SU-DHL-6 (cell line): ENCODE measurements around the gene ZNF565.

Source experiments
- H2AFZ ChIP-seq: fragments of 200-600 bp; sonication (generic); 2 replicates; pipeline ENCODE4 v1.6.1; 2014; ENCODE audit warnings: low read depth, mild to moderate bottlenecking, moderate library complexity, mixed read lengths, antibody characterized with exemption, low read length; ENCODE audit not compliant: severe bottlenecking
- H3F3A ChIP-seq: fragments of 200-600 bp; shearing (Covaris generic); 2 replicates; pipeline ENCODE4 v1.6.0; 2016; ENCODE audit warnings: antibody characterized with exemption, mild to moderate bottlenecking; ENCODE audit not compliant: insufficient read depth
- H3K27ac ChIP-seq: fragments of 200-600 bp; sonication (generic); 2 replicates; pipeline ENCODE4 v1.5.1; 2016; ENCODE audit warnings: low read depth, mild to moderate bottlenecking, low read length, moderate library complexity, mixed read lengths
- H3K27me3 ChIP-seq: fragments of 200-600 bp; sonication (generic), shearing (Covaris generic); 2 replicates; pipeline ENCODE4 v1.6.0; 2014; ENCODE audit warnings: mild to moderate bottlenecking, low read length
- H3K36me3 ChIP-seq: fragments of 200-600 bp; sonication (generic); 2 replicates; pipeline ENCODE4 v1.6.1; 2014; ENCODE audit warnings: mild to moderate bottlenecking, low read length, mixed read lengths
- H3K4me2 ChIP-seq: fragments of 300-600, 200-600 bp; shearing (Covaris generic), sonication (generic); 2 replicates; pipeline ENCODE4 v1.6.0; 2014; ENCODE audit warnings: low read length, low read depth, mild to moderate bottlenecking; ENCODE audit not compliant: poor library complexity, severe bottlenecking
- H3K4me3 ChIP-seq: fragments of 200-600 bp; sonication (generic); 2 replicates; pipeline ENCODE4 v1.5.1; 2014; ENCODE audit warnings: antibody characterized with exemption, low read length, mild to moderate bottlenecking, mixed read lengths; ENCODE audit not compliant: insufficient read depth, poor library complexity, severe bottlenecking
- H3K79me2 ChIP-seq: fragments of 200-600 bp; sonication (generic); 2 replicates; pipeline ENCODE4 v1.6.1; 2014; ENCODE audit warnings: mild to moderate bottlenecking, low read length, moderate library complexity; ENCODE audit not compliant: insufficient read depth
- H3K9ac ChIP-seq: fragments of 200-600 bp; sonication (generic); 2 replicates; pipeline ENCODE4 v1.7.0; 2014; ENCODE audit warnings: mild to moderate bottlenecking, low read length
- H3K9me2 ChIP-seq: fragments of 200-600 bp; sonication (generic); replicated peaks from 2 replicates; pipeline ENCODE4 v1.6.1; 2014; ENCODE audit warnings: low read length; ENCODE audit not compliant: insufficient read depth
- H3K9me3 ChIP-seq: fragments of 200-600 bp; sonication (generic); 2 replicates; pipeline ENCODE4 v1.6.1; 2014; ENCODE audit warnings: low read length, mixed read lengths; ENCODE audit not compliant: insufficient read depth
- H4K20me1 ChIP-seq: fragments of 200-600 bp; sonication (generic); 2 replicates; pipeline ENCODE4 v1.6.1; 2014; ENCODE audit warnings: low read depth, mild to moderate bottlenecking, antibody characterized with exemption, low read length, moderate library complexity, mixed read lengths
- CTCF ChIP-seq: fragments of 200-600 bp; sonication (generic); IDR thresholded peaks from one replicate; pipeline ENCODE4 v1.5.1; 2017; ENCODE audit warnings: antibody characterized with exemption, mild to moderate bottlenecking, low read length, moderate library complexity; ENCODE audit not compliant: insufficient read depth, poor library complexity, severe bottlenecking
- EZH2phosphoT487 ChIP-seq: fragments of 200-600 bp; sonication (generic), shearing (Covaris generic); conservative IDR thresholded peaks from 2 replicates; pipeline ENCODE4 v1.6.1; 2018; ENCODE audit warnings: mild to moderate bottlenecking, antibody characterized with exemption, low read length, moderate library complexity, mixed read lengths

ZNF565 gene

GRCh38 chr19:36163813-36164212 lies 50.7 kb downstream of the ZNF565 start:
- no peaks in the 10 kb centered on the region for H3K27me3 ChIP-seq
- TF ChIP-seq CTCF, result no peak
- TF ChIP-seq EZH2phosphoT487, result no peak
- H4K20me1 ChIP-seq, result no peaks in the 10 kb centered on the region
- H3K9me3 ChIP-seq, result no peaks in the 10 kb centered on the region
- no peaks in the 10 kb centered on the region for H3F3A ChIP-seq
- no peaks in the 10 kb centered on the region for H3K9me2 ChIP-seq
- no peak overlapping the region for H3K9ac ChIP-seq
- no peak overlapping the region for H3K4me2 ChIP-seq
- H3K79me2 ChIP-seq, result no peaks in the 10 kb centered on the region
- no peaks in the 10 kb centered on the region for H3K36me3 ChIP-seq
- no peak overlapping the region for H3K4me3 ChIP-seq
- H2AFZ ChIP-seq, result no peak overlapping the region
- H3K27ac ChIP-seq, result no peak overlapping the region

- H3K9me2 ChIP-seq, result no peaks in the 10 kb centered on the region
- H3K36me3 ChIP-seq, result no peaks in the 10 kb centered on the region
- no peaks in the 10 kb centered on the region for H4K20me1 ChIP-seq
- no peaks in the 10 kb centered on the region for H3K79me2 ChIP-seq
- no peak overlapping the region for H3K4me3 ChIP-seq
- H2AFZ ChIP-seq, result no peak overlapping the region
- no peak overlapping the region for H3K9ac ChIP-seq
- H3K27ac ChIP-seq, result no peak overlapping the region
- no peaks in the 10 kb centered on the region for H3F3A ChIP-seq
- H3K4me2 ChIP-seq, result no peak overlapping the region
- no peak for TF ChIP-seq CTCF
- no peak for TF ChIP-seq EZH2phosphoT487
- H3K27me3 ChIP-seq, result no peaks in the 10 kb centered on the region
- no peaks in the 10 kb centered on the region for H3K9me3 ChIP-seq
Measured at GRCh38 chr19:36160821-36161596, 53.5 kb downstream of the ZNF565 start.

- no peak overlapping the region for H2AFZ ChIP-seq
- no peak overlapping the region for H3K4me3 ChIP-seq
- H3K9me2 ChIP-seq, result no peaks in the 10 kb centered on the region
- H4K20me1 ChIP-seq, result no peaks in the 10 kb centered on the region
- H3K4me2 ChIP-seq, result no peak overlapping the region
- TF ChIP-seq EZH2phosphoT487 (no peak), CTCF (no peak)
- H3K9ac ChIP-seq, result no peak overlapping the region
- no peaks in the 10 kb centered on the region for H3K9me3 ChIP-seq
- H3K27ac ChIP-seq, result no peak overlapping the region
- H3K27me3 ChIP-seq, result no peaks in the 10 kb centered on the region
- no peaks in the 10 kb centered on the region for H3F3A ChIP-seq
- no peaks in the 10 kb centered on the region for H3K36me3 ChIP-seq
- no peaks in the 10 kb centered on the region for H3K79me2 ChIP-seq
Measured at GRCh38 chr19:36153126-36153525, 61.3 kb downstream of the ZNF565 start.
